OCI-LY3 (cell line): ENCODE results near the gene PGA3.

ENCODE experiments used
- H2AFZ ChIP-seq: fragments of 200-600, 300-600 bp; shearing (Covaris generic); 2 replicates; pipeline ENCODE4 v1.6.0; 2014; ENCODE audit warnings: antibody characterized with exemption, low read depth, low read length
- H3K27ac ChIP-seq: fragments of 200-600, 300-600 bp; sonication (generic); 2 replicates; pipeline ENCODE4 v1.5.1; 2014; ENCODE audit warnings: mild to moderate bottlenecking, low read length, moderate library complexity, mixed read lengths
- H3K27me3 ChIP-seq: fragments of 200-600, 300-600 bp; sonication (generic); 2 replicates; pipeline ENCODE4 v1.6.1; 2014; ENCODE audit warnings: low read depth, low read length, mixed read lengths
- H3K36me3 ChIP-seq: fragments of 200-600, 300-600 bp; sonication (generic); replicated peaks from 2 replicates; pipeline ENCODE3; 2014; ENCODE audit warnings: low read depth, low read length, mixed read lengths
- H3K4me1 ChIP-seq: fragments of 300-600, 200-600 bp; sonication (generic); 2 replicates; pipeline ENCODE4 v1.6.1; 2014; ENCODE audit warnings: low read length, mixed read lengths
- H3K4me2 ChIP-seq: fragments of 200-600, 300-600 bp; sonication (generic); 2 replicates; pipeline ENCODE4 v1.6.1; 2014; ENCODE audit warnings: low read length, mixed read lengths
- H3K4me3 ChIP-seq: fragments of 300-600, 200-600 bp; sonication (generic); 2 replicates; pipeline ENCODE4 v1.5.1; 2014; ENCODE audit warnings: antibody characterized with exemption, mild to moderate bottlenecking, low read length, moderate library complexity
- H3K79me2 ChIP-seq: fragments of 300-600, 200-600 bp; shearing (Covaris generic); 2 replicates; pipeline ENCODE4 v1.6.1; 2014; ENCODE audit warnings: mild to moderate bottlenecking, low read length, mixed read lengths
- H3K9ac ChIP-seq: fragments of 300-600, 200-600 bp; shearing (Covaris generic); 2 replicates; pipeline ENCODE4 v1.6.0; 2014; ENCODE audit warnings: mild to moderate bottlenecking, low read length, moderate library complexity
- H3K9me3 ChIP-seq: fragments of 200-600, 300-600 bp; shearing (Covaris generic); 2 replicates; pipeline ENCODE4 v1.6.1; 2014; ENCODE audit warnings: low read length, mixed read lengths; ENCODE audit not compliant: insufficient read depth
- H4K20me1 ChIP-seq: fragments of 200-600, 300-600 bp; sonication (generic); 2 replicates; pipeline ENCODE4 v1.6.1; 2016; ENCODE audit warnings: low read length, mixed read lengths; ENCODE audit not compliant: insufficient read depth
- EZH2phosphoT487 ChIP-seq: fragments of 200-600 bp; shearing (Covaris generic); IDR thresholded peaks from 2 replicates; pipeline ENCODE4 v1.6.1; 2018; ENCODE audit warnings: antibody characterized with exemption, mixed run types, low read depth
- TF ChIP-seq, protein P1 (sequence below): fragments of 200-600, 300-600 bp; sonication (generic); IDR thresholded peaks from 2 replicates; pipeline ENCODE4 v1.5.1; 2014; ENCODE audit warnings: antibody characterized with exemption, low read length, low read depth

Gene PGA3

DNA sequence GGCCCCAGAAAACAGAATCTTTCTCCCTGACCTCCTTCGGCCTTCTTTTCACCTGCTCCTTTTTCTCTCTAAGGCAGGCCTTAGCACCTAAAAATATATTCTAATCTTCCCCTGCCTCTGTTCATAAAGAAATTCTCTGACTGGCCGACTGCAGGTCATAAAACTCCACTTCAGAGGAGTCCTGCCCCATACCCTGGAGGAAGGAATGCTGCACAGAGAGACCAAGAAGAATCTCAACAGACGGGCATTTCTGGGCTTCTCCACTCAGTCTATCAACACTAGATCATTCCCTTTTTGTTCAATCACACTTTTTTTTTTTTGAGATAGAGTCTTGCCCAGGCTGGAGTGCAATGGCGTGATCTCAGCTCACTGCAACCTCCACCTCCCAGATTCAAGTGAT is 19.7 kb upstream of the PGA3 start:
- H3K9me3 ChIP-seq: no peaks in the 10 kb centered on the region
- H3K4me2 ChIP-seq: no peak overlapping the region
- no peaks in the 10 kb centered on the region for H4K20me1 ChIP-seq
- no peak overlapping the region for H3K4me3 ChIP-seq
- no peaks in the 10 kb centered on the region for H3K4me1 ChIP-seq
- H2AFZ ChIP-seq: no peak overlapping the region
- H3K27ac ChIP-seq: no peak overlapping the region
- no peaks in the 10 kb centered on the region for H3K79me2 ChIP-seq
- H3K27me3 ChIP-seq: peaks cover 9% of the 10 kb centered on the region; the same call in 1 of the 2 replicates
- TF ChIP-seq, protein P1, sequence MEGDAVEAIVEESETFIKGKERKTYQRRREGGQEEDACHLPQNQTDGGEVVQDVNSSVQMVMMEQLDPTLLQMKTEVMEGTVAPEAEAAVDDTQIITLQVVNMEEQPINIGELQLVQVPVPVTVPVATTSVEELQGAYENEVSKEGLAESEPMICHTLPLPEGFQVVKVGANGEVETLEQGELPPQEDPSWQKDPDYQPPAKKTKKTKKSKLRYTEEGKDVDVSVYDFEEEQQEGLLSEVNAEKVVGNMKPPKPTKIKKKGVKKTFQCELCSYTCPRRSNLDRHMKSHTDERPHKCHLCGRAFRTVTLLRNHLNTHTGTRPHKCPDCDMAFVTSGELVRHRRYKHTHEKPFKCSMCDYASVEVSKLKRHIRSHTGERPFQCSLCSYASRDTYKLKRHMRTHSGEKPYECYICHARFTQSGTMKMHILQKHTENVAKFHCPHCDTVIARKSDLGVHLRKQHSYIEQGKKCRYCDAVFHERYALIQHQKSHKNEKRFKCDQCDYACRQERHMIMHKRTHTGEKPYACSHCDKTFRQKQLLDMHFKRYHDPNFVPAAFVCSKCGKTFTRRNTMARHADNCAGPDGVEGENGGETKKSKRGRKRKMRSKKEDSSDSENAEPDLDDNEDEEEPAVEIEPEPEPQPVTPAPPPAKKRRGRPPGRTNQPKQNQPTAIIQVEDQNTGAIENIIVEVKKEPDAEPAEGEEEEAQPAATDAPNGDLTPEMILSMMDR: no peak
- no peak for TF ChIP-seq EZH2phosphoT487
- no peaks in the 10 kb centered on the region for H3K36me3 ChIP-seq
- H3K9ac ChIP-seq: no peak overlapping the region

DNA sequence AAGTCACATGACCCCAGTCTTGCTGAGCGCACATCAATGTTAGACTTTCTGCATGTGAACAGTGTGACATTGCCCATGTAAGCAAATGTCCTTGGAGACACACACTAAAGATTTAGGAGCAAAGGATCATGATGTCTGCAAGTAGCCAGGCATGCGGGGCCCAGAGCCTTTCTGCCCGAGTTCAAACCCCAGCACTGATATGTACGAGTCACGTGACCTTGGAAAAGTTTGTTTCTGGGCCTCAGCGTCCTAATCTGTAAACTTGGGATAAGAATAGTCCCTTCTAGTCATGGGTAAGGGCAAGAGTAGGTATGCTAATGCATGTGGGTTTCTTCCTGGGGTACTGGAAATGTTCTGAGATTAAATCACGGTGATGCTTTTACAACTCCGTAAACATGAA is 16.8 kb upstream of the PGA3 start:
- Histone ChIP-seq H3K79me2 (no peaks in the 10 kb centered on the region), H4K20me1 (no peaks in the 10 kb centered on the region), H3K27ac (no peak overlapping the region), H3K27me3 (no peaks in the 10 kb centered on the region), H3K9me3 (no peaks in the 10 kb centered on the region), H3K9ac (no peak overlapping the region), H3K4me2 (no peak overlapping the region), H3K36me3 (no peaks in the 10 kb centered on the region), H2AFZ (no peak overlapping the region), H3K4me3 (no peak overlapping the region), H3K4me1 (no peaks in the 10 kb centered on the region)
- no peak for TF ChIP-seq EZH2phosphoT487
- TF ChIP-seq, protein P1: no peak

DNA sequence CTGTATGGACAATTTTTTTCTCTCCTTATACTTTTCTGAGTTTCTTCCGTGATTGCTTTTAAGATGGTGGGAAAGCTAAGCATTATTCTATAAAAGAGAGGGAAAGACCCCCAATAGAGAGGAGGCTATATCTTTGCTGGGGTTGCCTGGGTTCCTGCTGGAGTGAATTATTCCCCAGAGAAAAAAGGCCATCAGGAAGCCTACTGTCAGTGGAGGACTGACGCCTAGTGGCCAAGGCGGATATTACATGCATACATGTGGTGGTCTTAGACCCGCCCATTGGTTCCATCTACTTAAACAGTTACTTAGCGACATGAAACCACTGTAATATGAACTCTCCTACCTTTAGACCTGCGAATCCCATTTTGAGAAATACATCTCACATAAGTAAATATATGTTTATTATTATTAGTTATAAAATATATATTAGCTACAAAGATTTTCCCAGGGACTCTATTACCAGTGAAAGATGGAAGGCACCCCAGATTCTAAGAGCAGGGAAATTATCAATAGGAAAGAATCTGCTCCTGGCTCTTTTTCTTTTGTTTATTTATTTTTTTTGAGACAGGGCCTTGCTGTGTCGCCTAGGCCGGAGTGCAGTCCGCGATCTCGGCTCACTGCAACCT is 15.7 kb upstream of the PGA3 start:
- Histone ChIP-seq H3K4me1 (no peaks in the 10 kb centered on the region), H3K4me2 (no peak overlapping the region), H3K27me3 (no peaks in the 10 kb centered on the region), H3K9me3 (no peaks in the 10 kb centered on the region), H4K20me1 (no peaks in the 10 kb centered on the region), H2AFZ (no peak overlapping the region), H3K9ac (no peak overlapping the region), H3K4me3 (no peak overlapping the region), H3K27ac (no peak overlapping the region), H3K36me3 (no peaks in the 10 kb centered on the region), H3K79me2 (no peaks in the 10 kb centered on the region)
- TF ChIP-seq, protein P1: peak; percentile 96
- no peak for TF ChIP-seq EZH2phosphoT487

DNA sequence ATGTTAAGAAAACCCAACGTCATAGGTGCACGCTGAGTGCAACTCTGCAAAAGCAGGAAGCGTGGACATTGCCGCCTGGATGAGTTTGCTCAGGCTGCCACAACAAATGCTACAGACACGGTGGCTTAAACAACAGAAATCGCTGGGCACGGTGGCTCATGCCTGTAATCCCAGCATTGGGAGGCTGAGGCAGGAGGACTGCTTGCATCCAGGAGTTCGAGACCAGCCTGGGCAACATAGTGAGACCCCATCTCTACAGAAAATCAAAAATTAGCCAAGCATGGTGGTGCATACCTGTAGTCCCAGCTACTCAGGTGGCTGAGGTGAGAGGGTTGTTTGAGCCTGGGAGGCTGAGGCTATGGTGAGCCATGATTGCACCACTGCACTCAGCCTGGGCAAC is 13.4 kb upstream of the PGA3 start:
- H3K4me3 ChIP-seq: no peak overlapping the region
- TF ChIP-seq, protein P1: no peak
- H2AFZ ChIP-seq: no peak overlapping the region
- no peaks in the 10 kb centered on the region for H3K36me3 ChIP-seq
- H3K9ac ChIP-seq: no peak overlapping the region
- H3K4me2 ChIP-seq: no peak overlapping the region
- H3K79me2 ChIP-seq: no peaks in the 10 kb centered on the region
- H3K27ac ChIP-seq: no peak overlapping the region
- H3K27me3 ChIP-seq: no peaks in the 10 kb centered on the region
- no peaks in the 10 kb centered on the region for H3K9me3 ChIP-seq
- H3K4me1 ChIP-seq: no peaks in the 10 kb centered on the region
- no peaks in the 10 kb centered on the region for H4K20me1 ChIP-seq
